Activated CD8-positive, alpha-beta memory T cell treated with anti-CD3 and anti-CD28 coated beads, Interleukin-2, amount 50 U/mL, for 24 hours (primary cell): ENCODE results near the gene DGKH.
"Not testable (repeated sequence)": the region's sequence is repeated elsewhere in the genome, so short reads cannot be mapped to it uniquely, and the experiment has no call there.

Source experiments
- DNase-seq: peaks from one replicate; pipeline ENCODE4 v3.0.0-alpha.2; 2020; ENCODE audit errors: extremely low read depth

DGKH gene

DNA sequence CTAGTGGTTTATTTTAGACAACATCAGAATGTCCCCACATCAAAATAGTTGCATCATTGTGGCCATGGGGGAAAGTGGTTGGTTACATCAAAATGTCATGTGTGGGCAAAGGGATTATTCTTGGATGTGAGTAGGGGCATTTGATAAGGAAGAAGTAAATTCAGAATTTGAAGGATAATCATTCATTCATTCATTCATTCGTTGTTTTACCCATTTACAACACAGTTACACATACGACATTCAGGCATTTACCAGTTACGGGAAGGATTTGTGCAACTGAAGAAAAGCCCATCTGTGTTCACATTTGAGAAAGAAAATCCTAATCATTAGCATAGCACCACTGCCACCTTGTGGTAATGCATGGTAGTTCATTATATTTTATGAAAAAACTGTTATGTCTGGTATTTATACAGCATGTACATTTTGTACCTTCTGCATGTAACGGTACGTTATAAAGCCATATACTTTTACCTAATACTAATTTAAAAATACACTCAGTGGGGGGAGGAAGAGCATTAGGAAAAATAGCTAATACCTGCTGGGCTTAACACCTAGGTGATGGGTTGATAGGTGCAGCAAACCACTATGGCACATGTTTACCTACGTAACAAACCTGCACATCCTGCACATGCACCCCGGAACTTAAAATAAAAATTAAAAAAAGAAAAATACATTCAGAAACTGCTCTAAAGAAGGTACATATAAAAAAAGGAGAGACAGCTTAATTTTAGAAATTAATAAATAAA is 62.1 kb downstream of the DGKH start:
- no peak for DNase-seq

DNA sequence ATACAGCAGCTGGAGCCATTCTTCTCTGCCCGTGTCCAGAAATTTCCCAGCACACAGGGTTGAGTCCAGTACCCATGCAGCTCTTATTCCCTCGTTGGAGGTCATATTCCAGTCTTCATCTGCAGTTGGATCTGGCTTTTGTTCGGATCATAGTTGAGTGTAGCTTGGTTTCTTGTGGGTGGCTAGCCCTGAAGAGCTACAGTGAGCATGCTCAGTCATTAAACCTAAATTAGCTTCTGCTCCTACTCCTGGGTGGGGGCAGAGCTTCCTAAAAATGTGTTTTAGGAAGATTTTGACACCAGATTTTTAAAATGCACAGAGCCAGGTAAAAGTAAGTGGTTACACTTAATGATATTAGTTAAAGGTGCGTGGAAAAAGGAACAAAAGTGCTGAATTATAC is 64.4 kb downstream of the DGKH start:
- DNase-seq = no peak

DNA sequence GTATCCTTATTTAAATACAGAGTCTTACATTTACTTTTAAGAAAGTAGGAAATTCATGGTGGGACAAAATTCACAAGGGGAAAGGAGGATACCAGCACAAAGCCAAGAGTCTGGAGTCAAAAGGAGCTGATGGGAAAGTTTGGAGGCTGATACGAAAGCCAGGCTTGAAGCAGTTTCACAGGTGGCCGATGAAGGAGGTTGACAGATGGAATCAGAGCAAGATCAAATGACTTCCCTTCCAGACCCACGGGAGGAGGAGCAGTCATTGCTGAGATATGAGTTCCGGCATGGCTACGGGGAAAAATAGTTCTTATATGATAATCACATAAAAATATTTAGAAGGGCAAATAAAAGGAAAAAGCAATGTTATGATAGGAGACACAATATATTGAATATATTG is 65.0 kb downstream of the DGKH start:
- no peak for DNase-seq

DNA sequence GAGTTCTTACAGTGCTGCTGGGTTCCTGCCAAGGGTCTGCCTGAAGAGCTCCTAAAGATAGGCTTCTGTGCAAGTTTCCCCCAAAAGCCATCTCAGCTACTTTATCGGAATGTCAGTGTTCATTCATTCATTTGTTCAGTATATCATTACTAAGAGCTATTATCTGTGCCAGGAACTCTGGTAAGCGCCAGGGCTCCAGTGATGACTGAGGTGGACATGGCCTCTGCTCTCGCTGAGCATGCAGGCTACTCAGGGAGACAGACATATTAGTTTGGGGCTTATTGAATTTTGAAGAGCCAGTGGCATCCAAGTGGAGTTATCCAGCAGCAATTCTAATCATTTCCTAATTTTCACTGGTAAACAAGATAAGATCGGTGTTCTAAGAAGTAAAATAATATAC is 65.8 kb downstream of the DGKH start:
- no peak for DNase-seq

DNA sequence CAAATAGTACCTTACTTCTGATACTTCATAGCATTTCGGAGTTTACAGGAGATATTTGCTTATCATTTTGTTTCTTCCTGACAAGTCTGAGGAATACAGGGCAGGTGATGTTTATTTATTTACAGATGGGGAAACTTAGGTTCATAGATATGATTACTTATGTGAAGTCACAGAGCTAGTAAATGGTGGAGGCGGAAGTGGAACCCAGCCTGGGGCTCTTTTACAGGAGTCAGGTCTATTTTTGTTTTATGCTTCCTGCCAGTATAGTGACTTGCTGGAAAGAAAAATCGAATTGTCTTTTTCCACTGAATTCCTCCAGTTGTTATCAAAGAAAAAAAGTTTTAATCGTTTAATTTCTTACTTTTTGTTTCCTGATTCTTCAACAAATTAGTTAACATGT is 66.5 kb downstream of the DGKH start:
- DNase-seq = no peak

DNA sequence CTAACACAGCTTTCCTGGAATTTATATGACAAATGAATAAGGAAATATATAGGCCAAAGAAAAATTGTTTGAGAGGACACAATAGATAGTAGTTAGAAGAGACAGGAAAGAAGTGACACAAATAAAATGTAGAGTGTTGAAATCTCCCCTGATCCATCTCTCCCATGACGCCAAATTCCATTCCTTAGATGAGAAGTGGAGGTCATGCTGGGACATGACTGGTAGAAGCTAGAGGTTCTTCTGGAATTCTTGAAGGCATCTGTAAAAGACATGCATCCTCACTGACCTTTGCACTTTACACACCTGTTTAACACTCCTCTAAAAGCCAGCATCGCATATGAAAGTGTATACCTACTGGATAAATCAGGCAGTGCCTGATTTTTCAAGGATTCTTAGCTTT is 67.8 kb downstream of the DGKH start:
- DNase-seq = no peak

DNA sequence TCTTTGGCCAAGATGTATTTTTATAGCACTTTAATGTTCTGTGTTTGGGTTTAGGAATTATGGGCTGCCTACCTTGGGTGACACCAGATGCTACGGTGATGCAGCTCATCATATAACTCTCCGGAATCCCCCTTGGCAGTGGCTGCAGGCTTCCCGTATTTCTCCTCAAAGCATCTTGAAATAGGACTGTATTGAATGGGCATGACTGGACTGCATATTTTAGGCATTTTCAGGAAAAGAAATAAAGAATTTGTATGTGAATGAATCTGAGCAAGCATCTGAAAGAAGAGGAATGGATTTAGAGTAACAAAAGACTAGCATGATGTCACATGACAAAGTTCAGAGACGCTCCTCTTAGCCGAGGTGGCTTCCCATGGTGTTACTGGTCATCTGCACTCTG is 70.6 kb downstream of the DGKH start:
- DNase-seq = no peak

DNA sequence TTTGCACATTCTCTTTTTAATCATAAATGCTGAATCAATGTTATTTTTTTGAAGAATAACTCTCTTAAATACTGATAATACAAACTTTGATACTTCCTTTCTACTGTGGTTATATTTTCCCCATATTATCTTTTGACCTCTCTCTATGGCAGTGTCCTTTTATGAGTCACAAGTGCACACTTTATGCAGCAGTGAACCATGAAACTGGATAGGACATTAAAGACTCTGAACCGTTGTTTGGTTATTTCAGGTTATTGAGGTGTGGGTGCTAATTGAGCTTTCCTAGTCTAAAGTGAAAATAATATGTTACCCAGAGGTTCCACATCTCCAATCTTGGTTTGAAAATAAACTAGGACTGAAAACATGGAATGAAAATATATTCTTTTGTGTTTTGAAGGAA is 71.4 kb downstream of the DGKH start:
- DNase-seq = no peak

DNA sequence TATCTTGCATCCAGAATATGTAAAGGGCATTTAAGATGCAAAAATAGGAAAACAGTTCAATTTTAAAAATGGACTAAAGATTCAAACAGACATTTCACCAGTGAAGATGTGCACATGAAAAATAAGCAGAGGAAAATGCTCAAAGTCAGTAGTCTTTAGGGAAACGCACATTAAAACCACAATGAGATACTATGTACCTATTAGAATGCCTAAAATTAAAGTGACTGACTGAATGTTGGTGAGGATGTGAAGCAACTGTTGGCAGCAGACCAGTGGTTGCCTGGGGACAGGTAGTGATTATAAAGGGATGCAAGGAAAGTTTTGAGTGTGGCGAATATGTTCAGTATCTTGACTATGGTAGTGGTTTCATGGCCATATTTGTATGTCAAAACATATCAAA is 75.2 kb downstream of the DGKH start:
- DNase-seq = no peak

DNA sequence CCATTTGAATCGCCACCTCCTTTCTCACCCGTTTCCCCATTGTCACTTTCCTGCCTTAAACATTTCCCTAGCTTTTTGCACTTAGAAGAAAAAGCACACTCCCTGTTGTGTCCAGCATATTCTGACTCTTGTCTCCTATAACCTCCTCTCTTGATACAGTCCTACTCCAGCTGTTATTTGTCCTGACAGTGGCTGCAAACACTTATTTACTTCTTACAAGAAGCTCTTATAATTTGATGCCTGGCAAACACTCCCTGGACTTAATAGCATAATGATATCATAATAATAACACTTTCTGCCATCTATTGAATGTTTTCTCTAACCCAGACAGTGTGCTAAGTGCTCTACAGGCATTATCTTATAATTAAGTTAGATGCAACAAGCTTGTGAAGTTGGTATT is 76.6 kb downstream of the DGKH start:
- DNase-seq = no peak

DNA sequence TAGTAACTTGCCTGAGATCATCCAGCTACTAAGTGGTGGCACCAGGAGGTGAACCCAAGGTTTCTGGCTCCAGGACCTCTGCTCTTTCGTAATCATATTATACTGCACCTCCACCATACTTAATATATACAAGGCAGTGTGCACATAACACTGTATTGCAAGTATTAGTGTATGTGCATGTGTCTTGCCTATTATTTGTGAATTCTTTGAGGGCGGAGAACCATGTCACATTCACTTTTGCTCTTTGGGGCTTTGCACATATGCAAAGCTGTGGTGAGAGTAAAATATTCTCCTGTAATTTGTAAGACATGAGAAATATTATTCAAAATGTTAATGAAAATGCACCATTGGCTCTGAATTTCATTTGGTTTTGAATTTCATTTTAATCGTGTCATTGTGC is 78.6 kb downstream of the DGKH start:
- no peak for DNase-seq

DNA sequence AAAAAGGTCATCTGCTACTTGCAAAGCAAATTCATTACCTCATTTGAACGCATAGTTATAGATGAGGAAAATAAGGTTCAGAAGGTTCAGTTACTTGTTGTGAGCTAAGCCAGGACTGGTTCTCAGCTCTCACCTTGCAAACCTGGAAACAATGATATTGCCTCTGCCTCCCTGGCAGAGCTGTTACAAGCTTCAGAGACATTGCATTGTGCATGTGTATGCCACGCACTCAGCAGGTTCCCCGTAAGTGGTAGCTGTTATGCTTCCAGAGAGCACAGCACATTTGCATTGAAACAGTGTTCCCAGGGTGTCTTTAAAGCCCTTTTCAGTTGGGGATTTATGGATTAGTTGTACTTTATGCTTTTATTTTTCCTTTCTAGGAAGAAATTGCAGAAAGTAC is 80.6 kb downstream of the DGKH start:
- no peak for DNase-seq

DNA sequence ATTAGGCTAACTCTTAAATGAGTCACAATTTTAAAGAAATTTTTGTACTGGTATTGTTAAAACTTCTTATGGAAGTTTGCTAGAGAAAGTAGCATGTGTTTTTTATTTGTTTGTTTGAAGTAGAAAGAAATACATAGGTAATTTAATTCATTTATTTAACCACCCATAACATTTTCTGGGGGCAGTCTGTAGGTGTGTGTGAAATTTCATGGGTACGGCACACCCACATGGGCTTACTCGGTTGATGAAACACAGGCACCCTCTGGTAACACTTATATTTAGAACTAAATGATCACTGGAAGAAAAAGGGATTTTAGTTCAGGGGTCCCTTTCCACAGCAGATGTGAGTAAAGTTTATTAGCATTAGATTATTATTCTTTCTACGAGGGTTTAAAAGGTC is 88.1 kb downstream of the DGKH start:
- DNase-seq = no peak

DNA sequence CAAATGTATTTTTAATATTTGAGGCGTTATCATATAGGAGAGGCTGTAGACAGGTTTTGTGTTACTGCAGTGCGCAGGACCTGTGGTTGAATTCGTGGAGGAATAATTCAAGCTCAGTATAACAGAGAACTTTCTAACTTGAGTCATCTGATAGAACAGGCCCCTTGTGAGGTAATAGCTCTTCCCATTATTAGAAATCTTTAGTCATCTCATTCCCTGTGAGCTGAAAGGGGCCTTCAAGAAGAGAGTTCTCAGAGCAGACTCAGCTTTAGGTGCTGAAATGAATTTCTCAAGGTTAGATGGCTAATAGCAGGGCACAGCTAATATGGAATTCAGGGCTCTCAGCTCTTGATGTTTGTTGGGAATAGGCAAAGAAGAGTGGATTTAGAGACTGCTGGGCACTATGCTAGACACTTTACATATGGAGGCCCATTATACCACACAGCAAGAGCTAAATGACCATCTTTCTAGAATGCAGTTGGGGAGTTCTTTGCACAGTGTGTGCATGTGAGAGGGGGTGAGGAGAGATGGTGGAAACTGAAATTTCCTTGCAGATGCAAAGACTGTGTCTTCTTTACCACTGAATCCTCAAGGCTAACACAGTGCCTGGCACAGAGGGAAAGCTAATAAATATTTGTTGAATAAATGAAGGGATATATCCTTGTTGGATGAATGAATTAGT is 89.5 kb downstream of the DGKH start:
- DNase-seq = no peak

DNA sequence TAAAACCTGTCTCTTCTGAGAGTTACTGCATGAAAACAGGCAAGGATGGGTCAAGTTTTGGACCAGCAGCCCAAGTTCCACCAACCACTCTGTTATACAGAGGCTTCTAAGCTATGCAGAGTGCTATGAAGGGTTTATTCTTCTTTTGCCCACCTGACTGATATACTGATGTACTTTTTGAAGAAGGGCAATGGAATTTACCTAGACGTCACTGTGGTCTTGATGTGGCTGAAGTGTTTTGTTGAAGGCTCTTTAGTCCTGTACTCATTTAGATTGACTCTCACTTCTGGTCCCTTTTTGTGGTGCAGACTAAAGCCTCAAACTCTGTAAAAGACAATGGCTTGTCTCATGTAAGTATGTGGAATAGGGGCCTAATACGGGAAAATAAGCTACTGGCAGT is 92.0 kb downstream of the DGKH start:
- no peak for DNase-seq

DNA sequence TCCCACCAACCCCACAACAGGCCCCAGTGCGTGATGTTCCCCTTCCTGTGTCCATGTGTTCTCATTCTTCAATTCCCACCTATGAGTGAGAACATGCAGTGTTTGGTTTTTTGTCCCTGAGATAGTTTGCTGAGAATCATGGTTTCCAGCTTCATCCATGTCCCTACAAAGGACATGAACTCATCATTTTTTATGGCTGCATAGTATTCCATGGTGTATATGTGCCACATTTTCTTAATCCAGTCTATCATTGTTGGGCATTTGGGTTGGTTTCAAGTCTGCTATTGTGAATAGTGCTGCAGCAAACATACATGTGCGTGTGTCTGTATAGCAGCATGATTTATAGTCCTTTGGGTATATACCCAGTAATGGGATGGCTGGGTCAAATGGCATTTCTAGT is 92.6 kb downstream of the DGKH start:
- not testable (repeated sequence) for DNase-seq

DNA sequence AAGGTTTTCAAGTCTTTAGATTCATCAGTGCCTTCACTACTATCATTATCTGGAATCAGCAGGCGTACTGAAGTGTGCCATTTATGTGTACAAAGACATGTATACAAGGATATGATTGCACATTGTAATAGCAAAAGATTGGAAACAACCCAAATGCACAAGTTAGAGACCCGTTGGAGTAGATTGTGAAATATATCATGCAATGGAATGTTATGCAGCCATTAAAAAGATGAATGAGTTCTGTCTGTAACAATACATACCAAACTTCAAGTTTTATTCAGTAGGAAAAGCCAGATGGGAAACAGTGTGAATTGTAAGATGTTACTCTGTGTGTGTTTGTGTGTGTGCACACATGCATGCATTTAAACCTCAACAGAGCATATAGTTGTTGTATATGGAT is 97.9 kb downstream of the DGKH start:
- no peak for DNase-seq

DNA sequence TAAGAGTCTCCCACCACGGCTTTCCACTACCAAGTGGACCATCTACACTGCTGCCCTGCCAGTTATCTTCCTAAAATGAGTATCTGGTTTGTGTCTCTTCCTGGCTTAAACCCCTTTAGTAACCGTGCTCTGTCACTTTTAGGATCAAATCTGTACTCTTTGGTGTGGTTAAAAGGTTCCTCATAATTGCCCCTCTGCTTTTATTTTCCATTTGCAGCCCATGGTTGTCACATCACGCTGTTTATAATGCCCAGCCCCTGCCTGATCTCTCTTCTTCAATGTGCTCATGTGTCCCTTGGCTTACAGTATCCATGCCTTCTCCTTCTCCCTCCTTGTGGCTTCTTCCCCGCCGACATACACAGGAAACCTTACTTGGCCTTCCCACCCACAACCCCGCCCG is 100.1 kb downstream of the DGKH start:
- no peak for DNase-seq

DNA sequence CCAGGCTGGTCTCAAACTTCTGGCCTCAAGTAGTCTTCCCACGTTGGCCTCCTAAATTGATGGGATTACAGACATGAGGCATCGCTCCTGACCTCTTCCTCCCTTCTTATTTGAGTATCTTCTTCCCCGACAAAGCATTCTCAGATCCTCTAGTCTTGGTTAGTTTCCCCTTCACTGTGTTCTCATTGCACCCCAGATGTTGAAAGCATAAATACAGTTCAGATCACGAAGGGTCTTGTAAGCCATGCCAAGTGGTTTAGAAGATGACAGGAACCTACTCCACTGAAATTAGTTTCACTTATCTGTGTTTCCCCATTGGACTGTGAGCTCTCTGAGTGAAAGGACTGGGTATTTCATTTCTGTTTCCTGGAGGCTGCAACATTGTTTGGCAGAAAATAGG is 100.7 kb downstream of the DGKH start:
- DNase-seq = no peak

DNA sequence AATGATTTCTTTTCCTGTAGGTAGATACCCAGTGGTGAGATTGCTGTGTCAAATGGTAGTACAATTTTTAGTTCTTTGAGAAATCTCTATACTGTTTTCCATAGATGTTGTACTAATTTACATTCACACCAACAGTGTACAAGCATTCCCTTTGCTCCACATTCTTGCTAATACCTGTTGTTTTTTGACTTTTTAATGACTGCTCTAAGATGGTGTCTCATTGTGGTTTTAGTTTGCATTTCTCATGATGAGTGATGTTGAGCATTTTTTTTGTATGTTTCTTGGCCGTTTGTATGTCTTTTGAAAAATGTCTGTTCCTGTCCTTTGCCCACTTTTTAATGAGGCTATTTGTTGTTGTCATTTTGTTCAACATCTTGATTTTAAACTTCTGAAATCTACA is 103.3 kb downstream of the DGKH start:
- DNase-seq = no peak

DNA sequence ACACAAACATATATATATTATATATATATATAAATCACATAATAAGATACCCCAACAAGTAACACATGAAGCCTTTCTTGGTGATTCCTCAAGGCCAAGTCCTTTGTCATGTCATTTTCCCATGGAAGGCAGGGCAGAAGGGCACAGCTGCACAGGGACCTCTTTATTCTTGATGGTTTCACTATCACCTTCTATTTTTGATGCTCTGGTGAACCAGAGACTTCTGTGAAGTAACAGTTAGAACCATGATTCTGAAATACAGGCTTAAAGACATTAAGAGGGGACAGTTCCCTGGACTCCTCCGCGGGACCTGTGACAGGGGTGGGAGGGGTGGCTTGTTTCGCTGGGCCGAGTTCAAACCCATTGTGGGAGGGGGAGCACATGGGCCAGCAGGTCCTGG is 104.0 kb downstream of the DGKH start:
- no peak for DNase-seq

DNA sequence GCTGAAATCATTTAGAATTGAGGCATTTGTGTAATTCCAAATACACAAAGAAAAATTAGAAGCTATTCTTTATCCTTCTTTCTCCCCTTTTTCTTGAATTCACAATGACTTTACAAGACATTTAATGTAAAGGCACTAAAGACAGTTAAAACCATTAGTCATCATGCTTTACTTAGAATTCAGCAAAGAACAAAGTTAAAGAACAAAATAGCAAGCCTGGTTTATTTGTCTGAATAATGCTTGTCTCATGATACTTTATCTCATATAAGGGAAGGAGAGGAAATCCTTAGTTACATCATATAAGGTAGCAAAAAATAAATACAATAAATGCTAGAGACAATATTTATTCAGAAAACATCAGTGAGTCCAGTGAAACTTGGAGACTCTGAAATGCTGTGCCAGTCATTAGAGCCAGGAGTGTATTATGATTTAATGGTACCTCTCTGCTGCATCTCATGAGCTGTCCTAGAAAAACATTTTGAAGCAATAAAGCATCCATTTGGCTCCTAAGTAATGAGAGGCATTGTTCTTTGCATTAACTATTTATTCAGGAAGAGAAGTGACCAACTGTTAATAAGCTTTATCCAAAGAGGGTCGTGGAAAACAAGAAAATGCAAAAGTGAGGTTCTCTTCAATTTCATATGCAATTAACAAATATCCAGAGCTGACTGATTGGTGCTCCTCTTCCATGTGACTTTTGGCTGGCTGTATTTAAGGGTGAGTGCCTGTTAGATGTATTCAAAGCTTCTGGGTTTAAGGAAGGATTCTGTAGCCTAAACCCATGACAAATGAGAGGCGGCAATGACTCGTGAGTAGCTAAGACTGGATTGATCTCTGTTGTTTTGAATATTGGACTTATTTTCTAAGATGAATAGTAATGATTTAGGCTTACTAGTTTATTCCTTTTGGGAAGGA is 105.0 kb downstream of the DGKH start:
- no peak for DNase-seq

DNA sequence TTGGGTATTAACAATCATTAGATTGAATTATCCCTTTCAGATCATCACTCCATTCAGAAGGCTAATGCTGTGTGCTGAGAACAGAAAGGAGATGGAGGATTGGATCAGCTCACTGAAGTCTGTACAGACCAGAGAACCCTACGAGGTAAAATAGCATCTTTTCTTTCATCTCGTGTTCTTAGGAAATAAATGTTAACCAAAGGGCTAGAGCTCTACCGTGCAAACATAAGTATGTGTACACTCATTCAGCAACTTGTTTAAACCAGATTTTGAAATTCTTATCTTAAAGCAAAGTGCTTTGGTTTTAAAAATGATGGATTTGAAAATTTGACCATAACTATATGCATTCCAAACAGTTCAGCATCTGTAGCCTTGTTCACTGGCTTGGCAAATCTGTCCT is 106.8 kb downstream of the DGKH start:
- DNase-seq = no peak
